HG03045 (cell line): ENCODE data around the gene SCAF8.

Experiments used
- ATAC-seq: cut with Tn5 transposase; IDR thresholded peaks from one replicate; pipeline ENCODE4 v1.9.1; 2021; ENCODE audit warnings: mild to moderate bottlenecking, moderate library complexity; ENCODE audit not compliant: unreplicated experiment

Gene SCAF8

DNA sequence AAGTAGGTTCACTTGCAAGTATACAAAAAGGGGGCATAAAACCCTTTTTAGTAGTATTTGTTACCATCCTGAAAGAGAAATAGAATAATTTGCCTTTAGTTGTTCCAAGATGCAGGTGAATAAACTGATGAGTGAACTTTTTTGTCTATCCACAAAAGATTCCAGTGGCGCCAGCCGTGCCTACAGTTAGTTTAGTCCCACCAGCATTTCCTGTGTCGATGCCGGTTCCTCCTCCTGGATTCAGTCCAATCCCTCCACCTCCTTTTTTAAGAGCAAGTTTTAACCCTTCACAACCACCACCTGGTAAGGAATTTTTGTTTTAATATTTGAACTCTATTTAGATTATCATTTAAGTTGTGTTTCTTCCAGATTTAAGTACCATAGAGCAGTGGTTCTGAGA is 90.9 kb downstream of the SCAF8 start:
- no peak for ATAC-seq

- ATAC-seq, result no peak
Observed at GRCh38 chr6:154829970-154830369, 96.8 kb downstream of the SCAF8 start.

DNA sequence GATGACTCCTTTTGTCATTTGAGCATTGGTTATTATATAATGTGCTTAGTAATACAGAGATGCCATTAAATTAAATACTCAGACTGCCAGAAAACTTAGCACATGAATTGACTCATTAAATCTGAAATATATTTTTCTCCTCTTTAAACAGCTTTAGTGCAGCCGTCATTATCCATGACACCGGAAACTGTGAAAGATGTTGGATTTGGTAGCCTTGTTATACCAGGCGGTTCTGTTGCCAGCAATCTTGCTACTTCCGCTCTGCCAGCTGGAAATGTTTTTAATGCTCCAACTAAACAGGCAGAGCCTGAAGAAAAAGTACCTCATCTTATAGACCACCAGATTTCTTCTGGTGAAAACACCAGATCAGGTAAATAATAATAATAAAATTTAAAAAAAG is 97.6 kb downstream of the SCAF8 start:
- no peak for ATAC-seq

- no peak for ATAC-seq
Observed at GRCh38 chr6:154835307-154835706, 102.1 kb downstream of the SCAF8 start.

DNA sequence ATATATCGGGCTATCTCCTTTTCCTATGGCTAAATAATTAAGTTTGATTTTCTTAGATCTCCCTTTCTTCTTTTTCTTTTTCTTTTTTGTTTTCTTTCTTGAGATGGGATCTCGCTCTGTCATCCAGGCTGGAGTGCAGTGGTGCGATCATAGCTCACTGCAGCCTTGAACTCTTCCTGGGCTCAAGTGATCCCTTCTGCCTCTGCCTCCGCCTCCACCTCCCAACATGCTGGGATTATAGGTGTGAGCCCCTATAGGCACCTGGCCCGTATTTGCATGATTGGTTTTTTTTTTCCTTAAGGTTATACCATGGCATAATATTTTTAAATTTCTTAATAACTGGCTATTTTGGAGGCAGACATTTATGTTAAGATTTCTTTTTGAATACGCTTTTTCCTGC is 106.3 kb downstream of the SCAF8 start:
- no peak for ATAC-seq

GRCh38 chr6:154840363-154840762 is 107.1 kb downstream of the SCAF8 start:
- no peak for ATAC-seq

- ATAC-seq, result no peak
Observed at GRCh38 chr6:154841109-154841508, 107.9 kb downstream of the SCAF8 start.

DNA sequence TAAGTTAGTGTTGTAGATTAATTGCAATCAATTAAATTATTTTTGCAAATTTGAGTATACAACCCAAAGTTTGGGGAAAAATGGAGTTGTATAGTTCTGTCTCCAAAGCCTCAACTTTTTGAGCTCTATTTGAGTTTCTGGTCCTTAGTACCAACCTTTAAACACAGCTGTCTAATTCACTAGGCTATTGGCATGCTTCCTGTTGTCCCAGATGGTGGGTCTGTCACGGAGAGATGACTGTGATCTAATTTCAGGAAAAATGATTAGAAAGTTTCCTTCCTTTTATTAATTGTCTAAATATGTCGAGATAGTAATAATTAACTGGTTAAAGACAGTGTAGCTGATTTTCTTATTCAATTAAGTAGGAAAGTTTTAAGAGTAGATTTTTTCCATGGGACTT is 109.6 kb downstream of the SCAF8 start:
- no peak for ATAC-seq

GRCh38 chr6:154847318-154847717 is 114.1 kb downstream of the SCAF8 start:
- no peak for ATAC-seq

DNA sequence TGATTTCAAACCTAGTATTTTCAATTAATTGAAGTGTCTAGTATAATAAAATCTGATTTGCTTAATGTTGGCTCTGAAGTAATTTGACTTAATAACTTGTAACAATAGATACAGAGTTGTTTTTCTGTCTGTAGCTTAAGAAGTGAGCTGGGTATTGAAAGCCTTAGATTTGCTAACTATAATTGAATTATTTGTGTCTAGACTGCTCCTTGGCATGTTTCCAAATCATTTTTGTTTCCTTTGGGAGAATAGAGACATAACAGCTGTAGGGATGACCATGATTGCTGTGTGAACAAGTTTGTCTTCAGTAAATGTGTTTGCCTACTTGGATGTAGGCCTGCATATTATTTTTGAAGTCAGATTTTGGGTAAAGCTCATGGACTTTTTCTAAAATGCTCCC is 115.4 kb downstream of the SCAF8 start:
- ATAC-seq, result no peak

GRCh38 chr6:154849475-154849874 is 116.3 kb downstream of the SCAF8 start:
- ATAC-seq, result no peak

- no peak for ATAC-seq
Observed at GRCh38 chr6:154852687-154853086, 119.5 kb downstream of the SCAF8 start.

GRCh38 chr6:154857529-154857928 is 124.3 kb downstream of the SCAF8 start:
- no peak for ATAC-seq

DNA sequence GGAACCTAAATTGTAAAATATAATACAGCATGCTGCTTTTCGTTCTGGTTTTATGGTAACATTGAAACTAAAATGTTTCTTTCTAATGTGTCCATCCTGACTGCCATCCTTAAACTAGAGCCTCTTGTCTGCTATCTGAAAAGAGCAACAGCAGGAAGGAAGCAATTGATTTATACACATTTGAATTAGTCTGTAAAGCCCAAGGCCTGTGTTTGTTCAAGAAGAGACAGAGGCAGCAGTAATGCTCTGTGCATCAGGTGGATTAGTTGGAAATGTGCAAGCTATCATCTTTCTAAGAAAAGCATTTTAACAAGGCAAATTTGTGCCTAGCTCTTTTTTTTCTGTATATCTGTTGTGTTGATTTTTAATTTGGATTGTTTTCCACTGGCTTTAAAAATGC is 128.6 kb downstream of the SCAF8 start:
- ATAC-seq, result no peak

- no peak for ATAC-seq
Observed at GRCh38 chr6:154862536-154862935, 129.3 kb downstream of the SCAF8 start.

- ATAC-seq, result no peak
Observed at GRCh38 chr6:154864066-154864430, 130.8 kb downstream of the SCAF8 start.

GRCh38 chr6:154865291-154865690 is 132.1 kb downstream of the SCAF8 start:
- ATAC-seq, result no peak

- no peak for ATAC-seq
Observed at GRCh38 chr6:154868143-154868594, 135.0 kb downstream of the SCAF8 start.

DNA sequence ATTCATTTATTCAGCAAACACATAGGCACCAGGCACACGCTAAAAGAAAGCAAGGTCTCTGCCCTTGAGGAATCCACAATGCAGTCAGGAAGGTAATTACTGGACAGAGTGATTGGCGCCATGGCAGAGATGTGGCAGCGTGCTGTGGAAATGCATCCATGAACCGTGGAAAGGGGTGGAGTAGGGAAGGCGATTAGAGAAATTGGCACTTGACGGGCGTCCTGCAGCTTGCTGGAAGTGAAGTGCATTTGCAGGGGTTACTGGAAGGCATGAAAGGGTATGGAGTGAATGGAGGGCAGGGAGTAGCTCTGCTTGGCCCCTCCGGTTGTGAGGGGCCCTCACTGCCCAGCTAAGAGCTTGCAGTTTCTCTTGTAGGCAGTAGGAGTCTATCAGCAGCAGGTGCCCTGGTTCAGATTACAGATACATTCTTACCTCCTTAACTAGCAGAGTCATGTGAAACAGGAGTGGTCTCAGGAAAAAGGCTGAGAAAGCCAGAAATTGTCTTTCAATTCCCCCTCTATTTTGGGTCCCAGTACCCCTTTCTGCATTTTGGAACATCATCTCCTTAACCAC is 139.4 kb downstream of the SCAF8 start:
- no peak for ATAC-seq

- ATAC-seq, result no peak
Observed at GRCh38 chr6:154873546-154873945, 140.3 kb downstream of the SCAF8 start.

- no peak for ATAC-seq
Observed at GRCh38 chr6:154874773-154875592, 141.8 kb downstream of the SCAF8 start.

DNA sequence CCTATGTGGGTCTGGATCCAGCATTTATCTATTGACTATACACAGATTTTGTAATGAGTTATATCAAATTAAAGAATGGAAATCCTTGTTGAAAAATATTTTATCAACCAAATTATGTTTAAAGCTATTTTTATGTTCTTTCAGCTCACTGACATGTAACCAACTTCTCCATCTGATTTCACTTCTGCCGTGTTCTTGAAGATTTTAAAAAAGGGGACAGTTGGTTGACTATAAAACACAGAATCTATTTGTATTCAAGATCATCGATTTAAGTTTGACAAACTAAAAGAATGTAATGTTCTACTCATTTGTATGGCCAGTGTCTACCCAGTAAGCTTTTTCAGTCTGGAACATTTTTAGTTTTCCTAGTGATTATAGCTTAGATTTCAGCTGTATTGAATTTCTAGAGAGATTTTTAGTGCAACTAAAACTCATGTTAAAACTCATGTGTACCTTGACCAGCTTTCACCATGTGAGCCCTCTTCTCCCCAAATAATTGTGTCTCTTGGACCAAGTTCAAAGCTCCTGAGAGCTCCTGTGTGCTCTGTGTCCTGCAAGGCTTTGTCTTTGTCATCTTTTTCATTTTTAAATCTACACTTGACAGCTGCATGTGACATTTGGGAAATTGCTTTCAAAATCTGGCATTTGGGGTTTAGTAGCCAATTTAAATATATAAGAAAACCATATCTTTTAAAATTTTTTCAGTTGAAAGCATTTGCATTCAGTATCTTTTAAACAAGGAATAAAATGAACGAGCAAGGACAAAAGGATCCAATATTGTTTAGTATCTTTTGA is 143.5 kb downstream of the SCAF8 start:
- no peak for ATAC-seq
